ENCODE data around the gene CENPW. TPM values are rescaled to one million over a fixed set of nuclear protein-coding genes. Genes with fewer than 3 reads are reported as not detected.

The CENPW gene
- total RNA-seq, 1 donor from 2014 or later = not detected

DNA sequence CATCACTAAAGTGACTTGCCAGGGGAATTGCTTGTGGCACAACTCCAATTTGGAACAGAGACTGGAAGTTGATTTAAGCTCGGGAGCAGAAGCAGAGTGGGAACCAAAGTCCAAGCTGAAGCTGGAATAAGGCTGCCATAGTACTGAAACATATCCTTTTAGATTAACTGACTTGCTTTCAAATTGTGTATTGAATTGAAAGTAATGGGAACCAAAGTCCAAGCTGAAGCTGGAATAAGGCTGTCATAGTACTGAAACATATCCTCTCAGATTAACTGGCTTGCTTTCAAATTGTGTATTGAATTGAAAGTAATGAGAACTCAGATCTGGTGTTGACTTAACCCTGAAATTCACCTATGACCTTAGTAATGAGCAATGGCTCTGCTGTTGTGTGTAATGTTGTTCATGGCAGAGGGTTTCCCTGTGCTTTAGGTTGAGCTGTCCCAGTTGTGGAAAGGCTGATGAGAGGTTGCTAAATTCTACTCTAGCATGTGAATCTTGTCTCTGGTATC, 40.2 kb downstream of the CENPW start:
- Histone ChIP-seq H3K27ac (no peak overlapping the region), H3K27me3 (no peaks in the 10 kb centered on the region), H3K36me3 (no peaks in the 10 kb centered on the region), H3K4me3 (no peak overlapping the region), H3K4me1 (peaks cover 0 to 4% of the 10 kb centered on the region in 2 donors), H3K9me3 (peaks cover 0 to 8% of the 10 kb centered on the region in 2 donors)
- intact Hi-C loops (cut with DNase I) = no loop called here
- no peak for TF ChIP-seq CTCF (IDR thresholded peaks at IDR 0.05)
- DNase-seq (ENCODE audit: low spot score in 2 of 2) = no peak

DNA sequence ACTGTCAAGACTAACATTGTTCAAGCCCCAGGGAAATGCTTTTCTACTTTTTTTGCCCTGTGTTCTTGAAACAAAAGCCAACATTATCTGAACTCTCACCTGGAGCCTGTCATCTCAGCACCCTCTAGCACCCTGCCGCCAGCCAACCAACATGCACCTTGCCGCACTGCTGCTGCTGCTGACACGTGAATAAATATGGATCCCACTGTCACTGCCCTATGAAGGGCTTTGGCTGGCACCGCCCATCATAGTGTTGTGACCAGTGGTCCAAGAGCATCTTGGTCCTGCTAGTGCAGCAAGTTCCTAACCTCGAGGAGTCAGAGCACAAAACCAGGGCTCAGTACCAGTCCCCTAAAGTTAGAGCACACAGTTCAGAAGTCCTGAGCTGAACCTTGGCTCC, 41.6 kb downstream of the CENPW start:
- Histone ChIP-seq H3K27me3 (no peaks in the 10 kb centered on the region), H3K27ac (no peak overlapping the region), H3K36me3 (no peaks in the 10 kb centered on the region), H3K4me1 (peaks cover 0 to 4% of the 10 kb centered on the region in 2 donors), H3K9me3 (peaks cover 0 to 8% of the 10 kb centered on the region in 2 donors), H3K4me3 (no peak overlapping the region)
- no peak for DNase-seq (ENCODE audit: low spot score in 2 of 2)
- intact Hi-C loops (cut with DNase I) = no loop called here
- TF ChIP-seq CTCF (IDR thresholded peaks at IDR 0.05) = no peak

DNA sequence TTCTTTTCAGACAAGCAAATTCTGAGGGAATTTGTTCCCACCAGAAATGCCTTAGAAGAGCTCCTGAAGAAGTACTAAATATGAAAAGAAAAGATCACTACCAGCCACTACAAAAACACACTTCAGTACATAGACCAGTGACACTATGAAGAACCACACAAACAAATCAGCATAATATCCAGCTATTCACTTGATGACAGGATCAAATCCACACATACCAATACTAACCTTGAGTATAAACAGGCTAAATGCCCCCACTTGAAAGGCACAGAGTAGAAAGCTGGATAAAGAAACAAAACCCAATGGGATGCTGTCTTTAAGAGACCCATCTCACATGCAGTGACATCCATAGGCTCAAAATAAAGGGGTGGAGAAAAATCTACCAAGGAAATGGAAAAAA, 43.3 kb downstream of the CENPW start:
- intact Hi-C loops (cut with DNase I) = no loop called here
- TF ChIP-seq CTCF (IDR thresholded peaks at IDR 0.05) = no peak
- no peak for DNase-seq (ENCODE audit: low spot score in 2 of 2)
- H3K27ac ChIP-seq = no peak overlapping the region
- H3K9me3 ChIP-seq = peaks cover 0 to 8% of the 10 kb centered on the region in 2 donors
- H3K27me3 ChIP-seq = no peaks in the 10 kb centered on the region
- no peak overlapping the region for H3K4me3 ChIP-seq
- H3K36me3 ChIP-seq = no peaks in the 10 kb centered on the region
- H3K4me1 ChIP-seq = peaks cover 0 to 4% of the 10 kb centered on the region in 2 donors

GRCh38 chr6:126385536-126385935, 45.6 kb downstream of the CENPW start:
- Histone ChIP-seq H3K9me3 (peaks cover 0 to 8% of the 10 kb centered on the region in 2 donors), H3K27ac (no peak overlapping the region), H3K4me3 (no peak overlapping the region), H3K36me3 (no peaks in the 10 kb centered on the region), H3K27me3 (no peaks in the 10 kb centered on the region), H3K4me1 (no peaks in the 10 kb centered on the region)
- intact Hi-C loops (cut with DNase I) = no loop called here
- no peak for TF ChIP-seq CTCF (IDR thresholded peaks at IDR 0.05)
- no peak for DNase-seq (ENCODE audit: low spot score in 2 of 2)

GRCh38 chr6:126388104-126388598, 48.2 kb downstream of the CENPW start:
- H3K27me3 ChIP-seq = no peaks in the 10 kb centered on the region
- no peak for TF ChIP-seq CTCF (IDR thresholded peaks at IDR 0.05)
- no peaks in the 10 kb centered on the region for H3K36me3 ChIP-seq
- H3K4me3 ChIP-seq = no peak overlapping the region
- no peaks in the 10 kb centered on the region for H3K4me1 ChIP-seq
- peaks cover 0 to 7% of the 10 kb centered on the region in 2 donors for H3K9me3 ChIP-seq
- no peak for DNase-seq (ENCODE audit: low spot score in 2 of 2)
- no peak overlapping the region for H3K27ac ChIP-seq
- intact Hi-C loops (cut with DNase I) = no loop called here

DNA sequence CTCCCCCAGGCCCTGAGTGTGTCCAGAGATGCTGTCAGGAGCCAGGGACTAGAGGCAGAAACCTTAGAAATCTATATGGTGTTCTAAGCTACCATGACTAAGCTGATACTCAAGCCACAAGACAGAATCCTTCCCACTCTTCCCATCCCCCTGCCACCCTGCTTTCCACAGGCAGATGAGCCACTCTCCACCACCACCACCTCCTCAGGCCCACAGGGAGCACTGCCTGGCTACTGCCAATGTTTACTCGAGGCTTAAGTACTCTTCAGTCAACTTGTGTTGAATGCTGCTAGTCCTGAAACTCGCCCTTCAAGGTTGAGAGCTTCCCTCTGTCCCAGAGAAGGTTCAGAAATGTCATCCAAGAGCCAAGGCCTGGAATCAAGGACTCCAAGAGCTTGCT, 56.2 kb downstream of the CENPW start:
- H3K36me3 ChIP-seq = no peaks in the 10 kb centered on the region
- no peak for DNase-seq (ENCODE audit: low spot score in 2 of 2)
- H3K4me3 ChIP-seq = no peak overlapping the region
- H3K27me3 ChIP-seq = no peaks in the 10 kb centered on the region
- no peak for TF ChIP-seq CTCF (IDR thresholded peaks at IDR 0.05)
- H3K27ac ChIP-seq = no peak overlapping the region
- intact Hi-C loops (cut with DNase I) = no loop called here
- H3K4me1 ChIP-seq = no peaks in the 10 kb centered on the region
- no peaks in the 10 kb centered on the region for H3K9me3 ChIP-seq
